GM12872 (cell line): ENCODE data around the gene TLX1.

Experiments
- CTCF ChIP-seq: IDR thresholded peaks from 3 replicates; pipeline ENCODE4 v1.5.1; 2011; ENCODE audit warnings: low read depth, mild to moderate bottlenecking, low read length, moderate library complexity; ENCODE audit not compliant: insufficient read depth

TLX1 gene

DNA sequence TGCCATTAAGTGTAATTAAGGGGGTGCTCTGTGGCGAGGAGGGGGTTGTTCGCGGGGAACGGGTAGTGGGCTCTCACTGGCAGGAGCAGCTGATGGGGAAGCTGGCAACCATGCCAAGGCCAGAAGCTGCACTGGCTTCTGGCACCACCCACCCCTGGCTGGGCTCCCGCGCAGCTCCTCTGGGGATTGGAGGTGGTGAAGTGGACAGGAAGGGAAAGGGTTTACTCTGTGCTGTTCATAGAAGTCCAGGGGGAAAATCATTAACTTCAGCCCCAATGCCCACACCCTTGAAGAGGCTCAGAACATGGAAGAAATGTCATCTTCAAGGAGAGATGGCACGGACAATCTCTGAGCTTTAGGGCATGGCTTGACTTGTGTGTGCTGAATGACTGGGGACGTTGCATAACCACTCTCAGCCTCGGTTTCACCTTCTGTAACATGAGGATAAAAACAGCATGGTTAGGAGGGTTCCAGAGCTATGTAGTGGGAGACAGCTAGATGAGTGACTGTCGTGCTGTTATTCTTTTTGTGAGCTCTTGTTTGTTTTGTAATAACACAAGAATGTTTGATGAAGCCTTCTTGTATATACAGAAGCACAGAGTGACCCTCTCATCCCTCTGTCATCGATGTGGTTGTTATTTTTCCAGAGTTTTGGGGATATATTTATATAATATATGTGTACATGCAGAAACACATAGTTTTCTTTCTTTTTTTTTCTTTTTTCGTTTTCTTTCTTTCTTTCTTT, 39.4 kb upstream of the TLX1 start:
- no peak for TF ChIP-seq CTCF

GRCh38 chr10:101092881-101093354, 38.2 kb upstream of the TLX1 start:
- TF ChIP-seq CTCF: no peak

- TF ChIP-seq CTCF: no peak
Observed at GRCh38 chr10:101094121-101094879, 36.8 kb upstream of the TLX1 start.

DNA sequence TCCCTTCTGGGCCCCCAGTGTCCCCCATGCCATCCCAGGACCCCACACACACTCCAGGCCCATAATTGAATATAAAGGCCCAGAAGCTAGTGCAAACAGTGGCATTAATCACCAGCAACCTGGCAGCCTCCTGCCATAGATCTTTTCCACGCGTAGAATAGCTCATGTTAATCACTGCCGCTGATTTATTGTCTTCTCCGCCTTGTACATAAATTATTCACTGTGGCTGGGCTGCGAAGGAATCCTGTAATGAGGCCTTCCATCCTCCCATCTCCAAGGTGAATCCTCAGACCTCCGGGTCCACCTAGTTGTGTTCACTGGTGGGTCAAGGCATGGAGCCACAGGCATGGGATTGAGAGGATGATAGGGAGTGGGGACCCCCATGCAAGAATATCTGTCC, 36.1 kb upstream of the TLX1 start:
- no peak for TF ChIP-seq CTCF

- TF ChIP-seq CTCF: peak; percentile 87
Observed at GRCh38 chr10:101095550-101096213, 35.4 kb upstream of the TLX1 start.

GRCh38 chr10:101096378-101096777, 34.7 kb upstream of the TLX1 start:
- no peak for TF ChIP-seq CTCF

DNA sequence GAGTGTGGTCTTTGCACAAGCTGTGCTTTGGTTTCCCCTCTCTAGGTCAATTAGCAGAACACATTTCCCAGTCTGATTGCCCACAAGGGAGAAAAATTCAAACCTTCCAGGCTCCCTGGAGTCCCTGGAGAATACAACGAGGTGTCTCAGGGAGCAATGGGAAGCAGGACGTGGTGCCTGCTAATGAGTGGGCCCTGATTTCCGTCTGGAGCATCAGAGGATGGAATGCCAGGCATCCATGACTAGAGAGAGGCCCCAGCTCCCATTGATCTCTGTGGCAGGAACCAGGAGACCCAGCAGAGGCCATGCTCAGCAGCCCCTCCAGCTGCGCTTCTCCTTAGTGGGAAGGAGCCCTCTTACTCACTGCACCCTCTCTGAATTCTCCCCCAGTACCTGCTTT, 33.2 kb upstream of the TLX1 start:
- no peak for TF ChIP-seq CTCF
